K562 (cell line): ENCODE results near the gene RNF167. TPM values are rescaled to one million over a fixed set of nuclear protein-coding genes. Genes with fewer than 3 reads are reported as not detected.
A peak's percentile ranks its signal among the peaks of the same experiment; 100 is the strongest.

Source experiments
- ATAC-seq: fragments of 200-7000 bp; cut with Tn5 transposase; 3 replicates; pipeline ENCODE4 v1.9.1; 2020; ENCODE audit warnings: moderate library complexity
- BruUV-seq: library from RNA; stranded (reverse); fragments of 400-500 nt; replicated peaks from 2 replicates; lab custom pipeline; 2021; lab: Mats Ljungman, UMichigan
- CTCF ChIA-PET: fragments of 300-600 bp; formaldehyde crosslinking; extraction: SDS; loops from one replicate; lab custom pipeline; 2021; ENCODE audit warnings: low intra/inter-chr PET ratio; lab: Yijun Ruan, JAX
- POLR2A ChIA-PET: fragments of 300-600, 350-650 bp; sonication (Branson Sonifier 250); formaldehyde crosslinking; extraction: SDS; loops from one replicate; lab custom pipeline; 2021; ENCODE audit warnings: antibody characterized with exemption, inconsistent platforms; lab: Yijun Ruan, JAX
- DNase-seq, 4 experiments: peaks; one replicate each; pipeline versions ENCODE4 v3.0.0 to v3.0.0-alpha.2; 2011 to 2018; ENCODE audit warnings: low spot score in 3 of 4, mixed read lengths in 3 of 4; ENCODE audit errors: extremely low read depth in 1 of 4
- FAIRE-seq: peaks from 2 replicates; lab custom pipeline; 2011; peaks lifted over from hg19 to GRCh38; lab: Jason Lieb, UNC
- H2AFZ ChIP-seq: 2 replicates; pipeline ENCODE4 v1.6.0; 2011; ENCODE audit warnings: low read depth, low read length, control low read depth, inconsistent platforms
- H3K27ac ChIP-seq: fragments of 200-600 bp; 3 replicates; pipeline ENCODE4 v1.8.0; 2011; ENCODE audit warnings: low read depth, mild to moderate bottlenecking, control low read depth, inconsistent platforms, low read length, moderate library complexity, mixed read lengths; ENCODE audit errors: extremely low read depth
- H3K27me3 ChIP-seq, 2 experiments: fragments of 300-600 bp in 1 of 2; 2 replicates in 1 of 2; 3 replicates in 1 of 2; pipeline versions ENCODE4 v1.6.0 to v1.8.0; 2011; ENCODE audit warnings: inconsistent platforms in 2 of 2, low read length in 2 of 2, mild to moderate bottlenecking in 1 of 2, mixed read lengths in 1 of 2, moderate library complexity in 1 of 2; ENCODE audit not compliant: control insufficient read depth in 2 of 2, insufficient read depth in 2 of 2
- H3K36me3 ChIP-seq: fragments of 300-600 bp; 3 replicates; pipeline ENCODE4 v1.8.0; 2011; ENCODE audit warnings: mild to moderate bottlenecking, low read length, inconsistent platforms; ENCODE audit not compliant: control insufficient read depth, insufficient read depth
- H3K4me1 ChIP-seq, 2 experiments: fragments of 200-600 bp in 1 of 2; replicated peaks in 1 of 2; 2 replicates in 1 of 2; 3 replicates in 1 of 2; pipeline versions ENCODE4 v1.5.1 to v1.8.0; 2011; ENCODE audit warnings: inconsistent platforms in 2 of 2, low read length in 2 of 2, mild to moderate bottlenecking in 1 of 2, mixed read lengths in 1 of 2, moderate library complexity in 1 of 2; ENCODE audit not compliant: control insufficient read depth in 2 of 2, insufficient read depth in 2 of 2
- H3K4me2 ChIP-seq: 2 replicates; pipeline ENCODE4 v1.6.1; 2011; ENCODE audit warnings: low read length, control low read depth, inconsistent platforms, mixed read lengths; ENCODE audit not compliant: insufficient read depth
- H3K4me3 ChIP-seq: fragments of 200-600 bp; sonication (generic), shearing (Covaris generic); 2 replicates; pipeline ENCODE4 v1.5.1; 2016; ENCODE audit warnings: control low read depth, inconsistent platforms
- H3K79me2 ChIP-seq: fragments of 200-600 bp; 3 replicates; pipeline ENCODE4 v1.8.0; 2011; ENCODE audit warnings: low read length, inconsistent platforms; ENCODE audit not compliant: control insufficient read depth, insufficient read depth
- H3K9ac ChIP-seq, 2 experiments: 2 replicates each; pipeline versions ENCODE4 v1.6.0 to v1.6.1; 2011; ENCODE audit warnings: low read depth in 2 of 2, low read length in 2 of 2, control low read depth in 1 of 2, inconsistent platforms in 1 of 2, mild to moderate bottlenecking in 1 of 2, mixed read lengths in 1 of 2; ENCODE audit not compliant: insufficient read depth in 1 of 2
- H3K9me1 ChIP-seq: one replicate; pipeline ENCODE4 v1.6.0; 2011; ENCODE audit warnings: inconsistent platforms, mild to moderate bottlenecking, low read length, moderate library complexity; ENCODE audit not compliant: control insufficient read depth, insufficient read depth
- H3K9me3 ChIP-seq: replicated peaks from 2 replicates; pipeline ENCODE4 v1.5.1; 2011; ENCODE audit warnings: low read depth, low read length, inconsistent platforms; ENCODE audit not compliant: control insufficient read depth, insufficient read depth
- H4K20me1 ChIP-seq: replicated peaks from 2 replicates; pipeline ENCODE4 v1.6.1; 2011; ENCODE audit warnings: low read length, inconsistent platforms, mixed read lengths; ENCODE audit not compliant: control insufficient read depth, insufficient read depth
- GABPB1 ChIP-seq: sonication (generic); formaldehyde crosslinking; IDR thresholded peaks from 2 replicates; pipeline ENCODE4 v1.8.0; 2022; ENCODE audit warnings: mild to moderate bottlenecking, missing genetic modification reagents
- KDM5B ChIP-seq: fragments of 200-600 bp; sonication (generic); IDR thresholded peaks from 2 replicates; pipeline ENCODE4 v1.6.1; 2012; ENCODE audit warnings: low read depth, mild to moderate bottlenecking, moderate library complexity, low read length, control low read depth, inconsistent platforms; ENCODE audit not compliant: insufficient replicate concordance
- MAFK ChIP-seq: IDR thresholded peaks from 2 replicates; pipeline ENCODE4 v1.6.1; 2011; ENCODE audit warnings: low read length, improper control_type of control experiment
- MIER1 ChIP-seq: fragments of 450-650 bp; IDR thresholded peaks from 2 replicates; pipeline ENCODE4 v1.6.1; 2016; ENCODE audit warnings: antibody characterized with exemption, mild to moderate bottlenecking, low read depth
- RB1 ChIP-seq: fragments of 450-650 bp; IDR thresholded peaks from 2 replicates; pipeline ENCODE4 v1.6.1; 2017; ENCODE audit warnings: low read depth, mild to moderate bottlenecking
- RBM14 ChIP-seq: fragments of 200-400 bp; formaldehyde crosslinking; IDR thresholded peaks from 2 replicates; pipeline ENCODE4 v1.6.1; 2018; ENCODE audit warnings: low read depth, mild to moderate bottlenecking, low read length, moderate library complexity, borderline replicate concordance; ENCODE audit not compliant: insufficient read depth
- TEAD4 ChIP-seq, 2 experiments: sonication (generic) in 1 of 2; formaldehyde crosslinking in 1 of 2; IDR thresholded peaks; 2 replicates each; pipeline versions ENCODE4 v1.6.1 to v1.8.0; 2012 to 2022; ENCODE audit warnings: borderline replicate concordance in 1 of 2, inconsistent platforms in 1 of 2, low read length in 1 of 2, mild to moderate bottlenecking in 1 of 2, missing genetic modification reagents in 1 of 2
- TRIM24 ChIP-seq, 2 experiments: fragments of 450-650 bp; IDR thresholded peaks; 2 replicates each; pipeline ENCODE4 v1.6.1; 2016
- VEZF1 ChIP-seq: fragments of 200-800 bp; sonication (Bioruptor generic); IDR thresholded peaks from 2 replicates; pipeline ENCODE4 v1.6.1; 2017; ENCODE audit warnings: missing genetic modification characterization, missing compliant biosample characterization
- ZBTB7A ChIP-seq: IDR thresholded peaks from 2 replicates; pipeline ENCODE4 v1.6.1; 2011; ENCODE audit warnings: low read depth, mild to moderate bottlenecking, low read length, moderate library complexity, borderline replicate concordance; ENCODE audit not compliant: control insufficient read depth
- ZNF277 ChIP-seq: fragments of 250-450 bp; sonication (Bioruptor Pico); IDR thresholded peaks from 2 replicates; pipeline ENCODE4 v1.8.0; 2022; ENCODE audit warnings: inconsistent platforms, mild to moderate bottlenecking, moderate library complexity, borderline replicate concordance
- ZNF75A ChIP-seq: fragments of 450-650 bp; formaldehyde crosslinking; IDR thresholded peaks from 2 replicates; pipeline ENCODE4 v1.4.0; 2020; ENCODE audit warnings: mild to moderate bottlenecking
- ZNF77 ChIP-seq: fragments of 250-450 bp; sonication (Bioruptor Pico); IDR thresholded peaks from 2 replicates; pipeline ENCODE4 v1.5.0; 2020
- ZSCAN32 ChIP-seq: fragments of 450-650 bp; formaldehyde crosslinking; IDR thresholded peaks from 2 replicates; pipeline ENCODE4 v1.4.0; 2020; ENCODE audit warnings: mild to moderate bottlenecking, moderate library complexity
- WGBS: fragments of 100-300 bp; shearing (Covaris generic); methylation state at CpG from one replicate; pipeline ENCODE4 v1.1.6; 2016; ENCODE audit warnings: low coverage, mixed read lengths; ENCODE audit not compliant: insufficient coverage; ENCODE audit errors: missing lambda C conversion rate; 5-methylcytosine and 5-hydroxymethylcytosine counted together
- in situ Hi-C: fragments of 300-500 bp; cut with MboI; formaldehyde crosslinking; loops from 4 replicates; pipeline ENCODE4 v1.15.0; 2018; ENCODE audit warnings: inconsistent platforms, mixed read lengths
- intact Hi-C: fragments of 100-400 bp; cut with micrococcal nuclease; formaldehyde crosslinking; loops from 2 replicates; pipeline ENCODE4 v1.14.2; 2022
- polyA plus RNA-seq, 8 experiments: library from polyadenylated mRNA; depleted of rRNA in 4 of 8; stranded (reverse) in 5 of 8; unstranded in 3 of 8; fragments of >200 nt; fragmentation: Nextera tagmentation in 2 of 8; fragmentation: Illumina TruSeq in 1 of 8; extraction: Ambion mirVana in 2 of 8; extraction: Trizol in 1 of 8; gene quantifications; 2 replicates each; pipeline versions ENCODE4 v1.2.1 to v1.2.3, GENCODE V29; 2011 to 2014; ENCODE audit warnings: inconsistent platforms in 1 of 8, missing spikeins in 1 of 8
- total RNA-seq, 7 experiments: library from RNA; depleted of rRNA in 6 of 7; stranded (reverse); fragments of >200 nt in 6 of 7; fragmentation: Illumina TruSeq in 2 of 7; extraction: Trizol in 2 of 7; gene quantifications; 2 replicates each; pipeline versions ENCODE4 v1.2.1 to v1.2.3, GENCODE V29; 2011 to 2021; ENCODE audit warnings: low replicate concordance in 1 of 7
- TF ChIP-seq, protein P1 (sequence below): fragments of 200-800 bp; sonication (Bioruptor generic); IDR thresholded peaks from 2 replicates; pipeline ENCODE4 v1.6.1; 2017; ENCODE audit warnings: missing genetic modification characterization, missing compliant biosample characterization

RNF167 gene
- total and polyA plus RNA-seq, 9 of the 15 experiments (the other 6 are each of a cell fraction or from before 2014, with no cell fraction given) = 16.5 to 143 (median 45.5) TPM

DNA sequence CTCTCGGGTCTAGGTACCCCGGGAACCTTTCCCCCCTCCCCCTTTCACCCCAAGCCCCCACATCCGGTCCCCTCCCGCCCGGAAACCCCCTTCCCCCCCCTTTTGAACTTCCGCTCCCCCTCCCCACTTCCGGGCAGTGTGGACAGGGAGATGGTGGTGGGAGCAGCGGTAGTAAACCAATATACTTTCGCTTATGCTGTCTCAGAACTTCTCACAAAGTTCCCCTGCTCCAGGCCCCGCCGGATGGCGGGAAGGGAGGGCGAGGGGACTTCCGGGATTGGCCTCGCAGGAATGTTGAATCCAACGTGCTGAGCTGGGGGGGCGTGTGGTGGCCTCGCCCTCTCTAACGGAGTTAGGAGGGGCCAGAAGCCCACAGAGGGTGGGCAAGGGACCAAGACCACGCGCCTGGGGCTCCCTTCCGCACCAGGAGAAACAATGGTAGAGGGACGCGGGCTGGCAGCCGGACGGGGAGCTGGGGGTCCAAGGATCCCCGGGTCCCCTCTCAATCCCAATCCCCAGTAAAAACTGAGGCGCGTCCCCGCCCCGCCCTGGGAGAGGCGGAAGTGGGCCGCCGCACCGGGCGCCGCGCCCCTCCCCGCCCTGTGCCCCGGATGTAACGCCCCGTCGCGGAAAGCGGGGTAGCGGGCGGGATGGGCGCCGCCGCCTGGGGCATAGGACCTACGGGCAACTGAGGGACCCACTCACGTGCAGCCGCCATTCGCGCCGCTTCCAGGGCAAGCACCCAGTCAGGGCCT, 7.5 kb downstream of the RNF167 start:
- 4% methylated on average over 9 of the region's 56 CpGs for WGBS
- peak overlapping the region; percentile 98 for H3K27ac ChIP-seq
- no peaks in the 10 kb centered on the region for H3K9me3 ChIP-seq
- in situ Hi-C loops = no loop called here
- CTCF ChIA-PET = no interaction called here
- POLR2A ChIA-PET = interaction anchor here (0.6 to 4.7 kb wide), 5 partner anchors 7 to 49 kb away, joined by 3 to 21 read pairs (median 4); partner anchors contain the start of genes RNF167, SLC25A11 and SPAG7
- no peak overlapping the region; the same call in 1 of the 2 replicates for H2AFZ ChIP-seq
- peaks cover 22% of the 10 kb centered on the region for H4K20me1 ChIP-seq
- BruUV-seq = no TSS peak
- ATAC-seq = peak; percentile 35
- DNase-seq = peak; percentile 61 to 68 (median 65)
- peak overlapping the region; percentile 94 to 97 for H3K9ac ChIP-seq
- peak overlapping the region; percentile 93 for H3K4me2 ChIP-seq
- peaks cover 75% of the 10 kb centered on the region for H3K79me2 ChIP-seq
- no peak for FAIRE-seq
- H3K4me1 ChIP-seq = peaks cover 32 to 49% of the 10 kb centered on the region in 2 experiments
- intact Hi-C loops = no loop called here
- H3K27me3 ChIP-seq = no peaks in the 10 kb centered on the region
- peaks cover 53% of the 10 kb centered on the region for H3K36me3 ChIP-seq
- H3K4me3 ChIP-seq = peak overlapping the region; percentile 97
- no peaks in the 10 kb centered on the region for H3K9me1 ChIP-seq
- TF ChIP-seq, protein P1, sequence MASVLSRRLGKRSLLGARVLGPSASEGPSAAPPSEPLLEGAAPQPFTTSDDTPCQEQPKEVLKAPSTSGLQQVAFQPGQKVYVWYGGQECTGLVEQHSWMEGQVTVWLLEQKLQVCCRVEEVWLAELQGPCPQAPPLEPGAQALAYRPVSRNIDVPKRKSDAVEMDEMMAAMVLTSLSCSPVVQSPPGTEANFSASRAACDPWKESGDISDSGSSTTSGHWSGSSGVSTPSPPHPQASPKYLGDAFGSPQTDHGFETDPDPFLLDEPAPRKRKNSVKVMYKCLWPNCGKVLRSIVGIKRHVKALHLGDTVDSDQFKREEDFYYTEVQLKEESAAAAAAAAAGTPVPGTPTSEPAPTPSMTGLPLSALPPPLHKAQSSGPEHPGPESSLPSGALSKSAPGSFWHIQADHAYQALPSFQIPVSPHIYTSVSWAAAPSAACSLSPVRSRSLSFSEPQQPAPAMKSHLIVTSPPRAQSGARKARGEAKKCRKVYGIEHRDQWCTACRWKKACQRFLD = no peak
- TF ChIP-seq ZNF75A (CRISPR knock-in tag) (no peak), MIER1 (no peak), MAFK (no peak), KDM5B (no peak), TEAD4 (IDR thresholded peaks at IDR 0.05; ENCODE audit: low read length) (no peak), TEAD4 (CRISPR knock-in tag; IDR thresholded peaks at IDR 0.05; ENCODE audit: borderline replicate concordance) (no peak), ZNF277 (CRISPR knock-in tag) (no peak), ZNF77 (no peak), TRIM24 (IDR thresholded peaks at IDR 0.05) (no peak), RBM14 (no peak), ZBTB7A (peak; percentile 68), GABPB1 (CRISPR knock-in tag) (peak; percentile 58; the same call in 1 of the 2 replicates), ZSCAN32 (CRISPR knock-in tag) (no peak), RB1 (0 out of 2 replicates have a peak, but pooled peaks have one; percentile 10), VEZF1 (CRISPR knock-in tag) (peak; percentile 95)
